Stimulated activated CD8-positive, alpha-beta memory T cell treated with anti-CD3 and anti-CD28 coated beads, Interleukin-4, amount 100 ng/mL, for 4 hours (primary cell): ENCODE results near the gene C1QTNF5.
"Not testable (repeated sequence)": the region's sequence is repeated elsewhere in the genome, so short reads cannot be mapped to it uniquely, and the experiment has no call there.

Experiments used
- DNase-seq, 2 donors: peaks; one replicate each; pipeline ENCODE4 v3.0.0-alpha.2; 2020; ENCODE audit warnings: low read depth in 2 of 2, low spot score in 1 of 2

C1QTNF5 gene

GRCh38 chr11:119340335-119341221, at the start of gene C1QTNF5:
Gene C1QTNF5 (minus strand): TSS chr11:119340883. CDS start chr11:119340397, 486 bp downstream.
- DNase-seq: no peak

GRCh38 chr11:119389611-119390254, 49.0 kb upstream of the C1QTNF5 start:
- DNase-seq: no peak

DNA sequence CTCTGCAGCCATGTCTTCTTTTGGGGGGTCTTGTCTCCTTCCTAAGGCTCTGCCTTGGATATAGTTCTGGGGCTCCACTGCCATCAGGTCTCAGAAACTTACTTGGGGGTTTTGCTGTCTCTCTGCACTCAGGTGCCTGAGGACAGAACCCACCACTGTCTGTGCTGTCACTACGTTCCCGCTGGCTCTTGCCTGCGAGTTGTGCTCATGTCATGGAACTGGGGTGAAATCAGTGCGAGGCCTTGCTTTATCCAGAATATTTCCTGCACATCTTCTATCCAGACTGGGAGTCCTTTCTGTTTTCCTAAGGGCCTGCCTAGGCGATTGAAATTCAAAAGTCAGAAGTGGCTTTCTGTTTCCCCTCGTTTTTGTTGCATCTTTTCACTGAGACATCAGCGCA, 47.4 kb upstream of the C1QTNF5 start:
- DNase-seq: no peak

GRCh38 chr11:119384332-119384731, 43.6 kb upstream of the C1QTNF5 start:
- DNase-seq: no peak

- DNase-seq: not testable (repeated sequence)
Measured at GRCh38 chr11:119382513-119382912, 41.8 kb upstream of the C1QTNF5 start.

DNA sequence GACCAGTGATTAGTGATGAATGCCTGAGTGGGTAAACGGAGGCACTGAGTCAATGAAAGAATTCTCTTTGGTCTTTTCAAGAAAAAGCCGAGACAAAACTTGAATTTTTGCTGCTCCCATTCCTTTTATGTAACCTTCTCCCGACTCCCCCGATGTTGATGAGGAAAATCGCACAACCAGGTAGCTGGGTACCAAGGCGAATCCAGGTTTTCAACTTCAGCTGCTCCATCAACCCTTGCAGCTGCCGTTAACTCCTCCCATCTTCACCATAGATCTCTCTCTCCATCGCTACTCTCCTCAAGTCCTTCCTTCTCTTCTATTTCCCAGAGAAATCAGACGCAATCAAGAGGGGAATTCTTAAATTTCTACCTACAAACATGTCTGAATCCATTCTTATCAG, 41.4 kb upstream of the C1QTNF5 start:
- no peak for DNase-seq

- peak; percentile 93 to 94 for DNase-seq
Measured at GRCh38 chr11:119381181-119381988, 40.7 kb upstream of the C1QTNF5 start, which contains the start of gene USP2. Gene USP2 (minus strand): TSS chr11:119381690. CDS start chr11:119373480, 8,210 bp downstream.

DNA sequence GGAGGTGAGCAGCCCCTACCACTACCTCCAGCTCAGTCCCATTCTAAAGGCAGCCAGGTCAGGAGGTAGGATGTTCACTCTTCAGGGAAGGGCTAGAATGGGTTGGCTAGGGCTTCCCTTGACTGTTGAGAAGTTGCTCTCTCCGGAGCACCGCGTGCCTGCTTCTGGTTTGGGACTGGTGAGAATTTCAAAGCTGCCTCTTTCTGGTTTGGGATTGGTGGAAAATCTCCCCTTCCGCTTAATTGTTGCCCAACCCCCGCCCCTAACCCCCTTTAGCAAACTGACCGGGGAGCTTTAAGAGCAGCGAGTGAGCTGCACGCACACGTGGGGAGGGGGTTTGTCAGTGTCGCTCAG, 40.1 kb upstream of the C1QTNF5 start:
- DNase-seq: no peak

GRCh38 chr11:119380160-119380826, 39.6 kb upstream of the C1QTNF5 start:
- DNase-seq: no peak

DNA sequence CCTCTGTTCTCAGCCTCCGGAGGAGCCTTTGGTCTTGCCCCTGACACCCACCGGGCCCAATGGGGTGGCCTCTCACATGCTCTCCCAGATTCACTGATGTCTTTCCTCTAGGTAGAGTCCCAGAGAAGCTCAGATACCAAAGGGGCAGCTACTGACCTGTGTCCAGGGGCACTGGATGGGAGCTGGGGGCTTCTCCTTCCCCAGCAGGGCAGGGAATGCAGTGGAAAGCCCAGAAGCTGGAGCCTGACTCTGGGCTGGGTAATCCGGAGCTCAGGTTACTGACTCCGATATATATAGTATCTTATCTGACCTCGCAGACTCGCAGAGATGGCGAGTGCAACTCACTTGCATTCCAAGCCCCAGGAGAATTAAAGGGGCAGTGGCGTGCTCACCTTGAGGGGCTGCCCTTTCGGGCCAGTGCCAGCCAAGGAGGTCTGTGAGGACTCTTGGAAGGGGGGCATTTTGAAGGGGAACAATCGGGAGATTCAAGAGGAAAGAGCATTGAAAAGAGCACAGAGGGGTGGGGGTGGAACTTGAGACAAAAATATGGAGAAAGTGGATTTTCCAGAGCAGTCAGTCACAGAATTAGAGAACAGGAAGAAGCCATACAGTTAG, 38.3 kb upstream of the C1QTNF5 start:
- no peak for DNase-seq

DNA sequence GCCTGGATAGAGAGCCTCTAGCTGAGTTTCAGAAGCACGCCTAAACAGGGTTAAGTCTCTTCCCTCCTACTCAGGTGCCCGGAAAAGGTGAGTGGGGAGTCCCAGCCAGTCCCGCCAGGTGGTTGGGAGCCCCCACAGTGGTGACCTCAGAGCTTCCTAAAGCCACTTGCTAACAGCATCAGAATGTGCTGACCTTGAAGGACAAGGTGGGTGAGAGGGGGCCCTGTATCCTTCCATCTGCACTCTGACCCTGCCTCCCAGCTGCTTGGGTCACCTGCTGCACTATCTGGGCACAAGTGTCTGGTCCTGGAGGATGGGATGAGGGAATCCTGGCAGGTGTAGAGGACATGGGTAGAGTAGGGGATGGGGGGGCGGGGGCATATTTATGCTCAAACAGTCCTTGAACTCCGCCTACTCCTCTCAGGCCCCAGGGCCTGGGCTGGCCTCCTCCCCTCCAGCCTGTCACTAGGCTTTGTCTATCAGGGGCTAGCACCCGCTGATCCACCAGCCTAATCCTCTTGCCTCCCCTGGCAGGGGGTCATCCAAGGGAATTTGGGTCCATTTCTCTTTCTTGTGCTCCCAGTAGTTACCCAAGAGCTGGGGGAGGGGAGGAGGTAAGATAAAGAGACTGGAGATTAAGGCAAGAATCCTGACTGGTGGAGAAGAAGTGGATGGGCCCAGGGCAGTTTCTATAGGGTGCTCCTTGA, 37.4 kb upstream of the C1QTNF5 start:
- no peak for DNase-seq

DNA sequence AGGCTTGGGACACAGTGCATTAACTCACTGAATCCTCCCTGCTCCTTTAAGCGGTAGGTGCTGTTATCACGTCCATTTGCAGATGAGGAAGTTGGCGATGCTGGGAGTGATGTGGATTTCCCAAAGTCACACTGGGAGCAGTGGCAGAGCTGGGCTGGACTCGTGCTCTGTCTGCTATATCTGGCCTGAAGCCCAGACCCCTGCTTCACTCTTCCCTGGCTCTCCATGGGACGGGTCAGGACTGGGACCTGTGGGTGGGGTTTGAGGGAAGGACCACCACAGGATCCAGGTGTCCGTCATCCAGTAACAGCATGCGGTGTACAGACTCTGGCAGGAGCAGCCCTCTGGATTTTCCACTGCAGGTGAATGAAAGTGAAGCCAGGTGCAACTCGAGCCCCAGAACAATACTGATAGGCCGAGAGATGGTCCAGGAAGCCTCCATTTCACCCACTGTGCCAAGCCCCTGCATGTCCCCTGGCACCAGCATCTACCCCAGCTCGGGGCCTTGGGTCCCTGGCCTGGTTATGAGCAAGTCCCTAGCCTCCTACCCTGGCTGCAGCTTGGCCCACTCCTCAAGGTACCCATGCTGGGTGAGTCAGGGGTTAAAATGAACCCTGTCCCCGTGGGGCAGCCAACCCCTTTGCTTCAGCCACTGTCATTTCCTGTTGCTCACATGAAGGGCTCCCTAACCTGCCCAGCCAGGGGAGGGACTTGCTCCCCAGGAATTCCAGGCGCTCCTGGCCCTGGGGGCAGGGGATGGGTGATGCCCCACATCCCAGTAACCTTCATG, 36.6 kb upstream of the C1QTNF5 start:
- no peak for DNase-seq

- DNase-seq: no peak
Measured at GRCh38 chr11:119376197-119376847, 35.6 kb upstream of the C1QTNF5 start.

DNA sequence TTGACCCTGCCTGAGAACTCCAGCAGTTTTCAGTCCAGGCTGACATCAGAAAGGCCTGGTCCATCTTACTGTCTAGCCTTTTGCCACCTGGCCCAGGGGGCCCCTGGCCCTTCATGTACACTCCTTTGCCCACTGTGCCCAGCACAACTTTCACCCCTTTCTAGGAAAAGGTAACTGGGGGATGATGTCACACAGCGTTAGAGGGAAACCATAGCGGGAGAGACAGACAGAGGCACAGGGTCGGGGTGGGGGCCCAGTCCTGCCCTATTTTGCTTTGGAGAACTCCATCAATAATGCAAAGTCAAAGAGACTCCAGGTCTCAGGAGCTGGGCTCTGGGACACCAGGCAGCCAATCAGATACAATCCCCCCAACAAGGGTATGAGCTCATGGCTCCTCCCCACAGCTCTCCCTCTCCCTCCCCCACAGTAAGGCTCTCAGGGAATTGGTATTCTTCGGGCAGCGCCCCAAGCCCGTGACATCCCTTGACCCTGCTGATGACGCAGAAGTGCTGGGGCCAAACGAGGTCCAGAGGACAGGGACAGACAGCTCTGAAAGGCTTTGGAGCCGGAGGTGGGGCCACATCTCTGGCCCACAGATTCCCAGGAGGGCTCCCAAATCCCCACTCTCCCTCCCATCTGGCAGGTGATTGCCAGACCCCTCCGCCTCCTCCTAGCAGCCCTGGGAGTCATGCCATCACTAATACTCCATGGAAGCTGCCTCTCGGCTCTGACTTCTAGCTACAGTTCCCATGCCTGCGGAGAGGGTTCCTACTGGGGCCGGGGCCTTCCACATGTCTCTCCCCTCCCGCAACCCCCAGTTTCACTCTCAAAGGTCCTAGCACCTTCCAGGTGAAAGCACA, 34.9 kb upstream of the C1QTNF5 start:
- no peak for DNase-seq

- no peak for DNase-seq
Measured at GRCh38 chr11:119374632-119375336, 34.1 kb upstream of the C1QTNF5 start.

GRCh38 chr11:119373921-119374631, 33.4 kb upstream of the C1QTNF5 start:
- no peak for DNase-seq
